A673 (cell line): ENCODE results near the gene SLC19A1. TPM values are rescaled to one million over a fixed set of nuclear protein-coding genes. Genes with fewer than 3 reads are reported as not detected.

ENCODE experiments used
- BruUV-seq: library from RNA; stranded (reverse); fragments of 400-500 nt; replicated peaks from 2 replicates; lab custom pipeline; 2021; lab: Mats Ljungman, UMichigan
- CTCF ChIA-PET: fragments of 300-600 bp; sonication (Branson Sonifier 250); formaldehyde crosslinking; loops from one replicate; lab custom pipeline; 2022; ENCODE audit warnings: antibody characterized with exemption; lab: Charles Lee
- POLR2A ChIA-PET: fragments of 300-600 bp; sonication (Branson Sonifier 250); formaldehyde crosslinking; loops from one replicate; lab custom pipeline; 2022; ENCODE audit warnings: antibody characterized with exemption; ENCODE audit not compliant: low non-redundant PET; lab: Charles Lee
- DNase-seq: peaks from one replicate; pipeline ENCODE4 v3.0.0-alpha.2; 2015; ENCODE audit warnings: low spot score
- H3K27ac ChIP-seq: fragments of 200-600 bp; sonication (generic); 2 replicates; pipeline ENCODE4 v1.5.1; 2016; ENCODE audit warnings: mixed run types, low read depth, mild to moderate bottlenecking, mixed read lengths, antibody characterized with exemption, low read length; ENCODE audit not compliant: poor library complexity, severe bottlenecking
- H3K27me3 ChIP-seq: fragments of 200-600 bp; sonication (generic); replicated peaks from 2 replicates; pipeline ENCODE4 v1.6.1; 2017; ENCODE audit warnings: mixed run types, low read depth, mild to moderate bottlenecking, mixed read lengths, antibody characterized with exemption, low read length; ENCODE audit not compliant: insufficient read depth, poor library complexity
- H3K36me3 ChIP-seq: fragments of 200-600 bp; sonication (generic); 2 replicates; pipeline ENCODE4 v1.6.1; 2016; ENCODE audit warnings: mixed run types, mild to moderate bottlenecking, mixed read lengths, antibody characterized with exemption, low read length; ENCODE audit not compliant: insufficient read depth, poor library complexity, severe bottlenecking
- H3K4me1 ChIP-seq: fragments of 200-600 bp; sonication (generic); 2 replicates; pipeline ENCODE4 v1.6.1; 2017; ENCODE audit warnings: mixed run types, mild to moderate bottlenecking, mixed read lengths, antibody characterized with exemption, low read length; ENCODE audit not compliant: insufficient read depth, poor library complexity, severe bottlenecking
- H3K4me3 ChIP-seq: fragments of 200-600 bp; sonication (generic); 2 replicates; pipeline ENCODE4 v1.5.1; 2016; ENCODE audit warnings: low read depth, mixed run types, mild to moderate bottlenecking, mixed read lengths, low read length; ENCODE audit not compliant: poor library complexity, severe bottlenecking
- H3K9me3 ChIP-seq: fragments of 200-600 bp; sonication (generic); 2 replicates; pipeline ENCODE4 v1.6.1; 2016; ENCODE audit warnings: mixed run types, low read depth, mild to moderate bottlenecking, mixed read lengths, antibody characterized with exemption, low read length; ENCODE audit not compliant: poor library complexity, severe bottlenecking
- CTCF ChIP-seq: fragments of 300-800, 200-600 bp; sonication (generic); conservative IDR thresholded peaks from 2 replicates; pipeline ENCODE4 v1.5.1; 2017; ENCODE audit warnings: low read depth, mild to moderate bottlenecking, antibody characterized with exemption, low read length, moderate library complexity, mixed read lengths
- EZH2 ChIP-seq: fragments of 200-600 bp; sonication (generic); IDR thresholded peaks from 2 replicates; pipeline ENCODE4 v1.6.1; 2017; ENCODE audit warnings: borderline replicate concordance, low read depth, mild to moderate bottlenecking, mixed read lengths, antibody characterized with exemption, low read length; ENCODE audit not compliant: poor library complexity, severe bottlenecking
- intact Hi-C: fragments of 100-400 bp; cut with micrococcal nuclease; formaldehyde crosslinking; loops from one replicate; pipeline ENCODE4 v1.10.0; 2022; ENCODE audit not compliant: unreplicated experiment
- total RNA-seq: library from RNA; stranded (reverse); gene quantifications from 2 replicates; pipeline ENCODE4 v1.2.3, GENCODE V29; 2021

The SLC19A1 gene
- total RNA-seq, 1 experiment from 2014 or later: 72.1 TPM

GRCh38 chr21:45516671-45517151, 25.5 kb downstream of the SLC19A1 start:
- no TSS peak for BruUV-seq
- intact Hi-C loops: no loop called here
- ChIA-PET CTCF (no interaction called here), POLR2A (no interaction called here)
- H3K27ac ChIP-seq: no peak overlapping the region
- TF ChIP-seq EZH2 (no peak), CTCF (no peak)
- DNase-seq: no peak
- H3K4me3 ChIP-seq: no peak overlapping the region
- H3K27me3 ChIP-seq: no peaks in the 10 kb centered on the region
- peaks cover 57% of the 10 kb centered on the region for H3K36me3 ChIP-seq
- H3K4me1 ChIP-seq: no peaks in the 10 kb centered on the region
- H3K9me3 ChIP-seq: peaks cover 35% of the 10 kb centered on the region

- TF ChIP-seq EZH2 (no peak), CTCF (no peak)
Observed at GRCh38 chr21:45516071-45516670, 26.1 kb downstream of the SLC19A1 start.

DNA sequence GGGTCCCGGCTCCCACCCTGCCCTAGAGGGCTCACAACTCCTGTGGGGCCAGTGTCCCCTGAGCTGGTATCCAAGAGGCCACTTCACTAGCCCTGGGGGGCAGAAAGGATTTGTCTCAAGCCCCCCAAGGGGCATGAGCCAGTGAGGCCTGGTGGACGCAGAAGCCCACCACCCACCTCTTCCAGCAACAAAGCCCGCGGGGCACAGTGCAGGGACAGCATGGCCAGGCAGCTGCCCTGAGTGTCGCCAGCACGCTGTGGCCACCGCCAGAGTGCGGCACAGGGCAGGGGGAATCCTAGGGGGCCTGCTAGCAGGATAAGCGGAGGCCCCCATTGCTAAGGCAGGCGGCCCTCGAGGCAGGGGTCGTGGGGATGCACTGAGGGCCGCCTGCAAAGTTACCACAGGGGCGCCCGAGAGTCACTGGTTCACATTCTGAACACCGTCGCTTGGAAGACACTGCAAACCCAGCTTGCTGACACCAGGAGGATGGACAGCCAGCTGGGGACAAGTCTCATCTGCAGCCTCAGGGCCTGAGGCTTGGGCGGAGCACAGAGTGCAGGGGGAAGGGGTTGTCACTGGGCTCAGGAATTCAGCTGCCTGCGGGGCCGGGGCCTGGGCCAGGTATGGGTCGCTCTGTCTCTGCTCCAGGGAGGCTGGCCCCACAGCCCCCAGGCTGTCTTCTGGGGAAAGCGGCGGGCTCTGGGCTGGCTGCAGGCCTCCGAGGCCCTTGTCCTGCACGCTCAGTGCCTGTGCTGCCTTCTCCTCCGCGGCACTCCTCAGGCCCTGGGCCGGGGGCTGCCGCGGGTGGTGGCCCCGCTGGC, 26.8 kb downstream of the SLC19A1 start:
- Histone ChIP-seq H3K36me3 (peaks cover 44% of the 10 kb centered on the region), H3K9me3 (peaks cover 23% of the 10 kb centered on the region), H3K4me3 (no peak overlapping the region), H3K4me1 (no peaks in the 10 kb centered on the region), H3K27ac (no peak overlapping the region), H3K27me3 (no peaks in the 10 kb centered on the region)
- ChIA-PET POLR2A (no interaction called here), CTCF (no interaction called here)
- BruUV-seq: no TSS peak
- TF ChIP-seq CTCF: no peak
- TF ChIP-seq EZH2: no peak
- intact Hi-C loops: no loop called here
- no peak for DNase-seq

More at GRCh38 chr21:45516071-45516670, 26.1 kb downstream of the SLC19A1 start:
- H3K4me3 ChIP-seq: no peak overlapping the region
- H3K4me1 ChIP-seq: no peaks in the 10 kb centered on the region
- no peak for DNase-seq
- peaks cover 30% of the 10 kb centered on the region for H3K9me3 ChIP-seq
- BruUV-seq: no TSS peak
- ChIA-PET POLR2A (no interaction called here), CTCF (no interaction called here)
- peaks cover 51% of the 10 kb centered on the region for H3K36me3 ChIP-seq
- intact Hi-C loops: no loop called here
- H3K27ac ChIP-seq: no peak overlapping the region
- no peaks in the 10 kb centered on the region for H3K27me3 ChIP-seq
